Renal cortical epithelial cell (primary cell): ENCODE data around the gene TNRC6B. TPM values are rescaled to one million over a fixed set of nuclear protein-coding genes. Genes with fewer than 3 reads are reported as not detected.
"Not testable (repeated sequence)": the region's sequence is repeated elsewhere in the genome, so short reads cannot be mapped to it uniquely, and the experiment has no call there.

Experiments
- DNase-seq: peaks from one replicate; pipeline ENCODE4 v3.0.0-alpha.2; 2011; ENCODE audit warnings: low read depth
- total RNA-seq: library from RNA; depleted of rRNA; stranded (reverse); fragments of >200 nt; gene quantifications from 2 replicates; pipeline ENCODE4 v1.2.3, GENCODE V29; 2014

Gene TNRC6B
- total RNA-seq, 1 donor from 2014 or later = 52.5 TPM

GRCh38 chr22:40348025-40348658, 170.4 kb downstream of the TNRC6B start:
- peak; percentile 42 for DNase-seq

- DNase-seq = no peak
These were observed 175.0 kb downstream of the TNRC6B start for GRCh38 chr22:40352763-40353162.

GRCh38 chr22:40361100-40361499, 183.4 kb downstream of the TNRC6B start:
- no peak for DNase-seq

GRCh38 chr22:40363059-40363458, 185.3 kb downstream of the TNRC6B start:
- DNase-seq = no peak

- DNase-seq = no peak
These were observed 186.7 kb downstream of the TNRC6B start for GRCh38 chr22:40364431-40364830.

- DNase-seq = no peak
These were observed 188.3 kb downstream of the TNRC6B start for GRCh38 chr22:40366068-40366467.

GRCh38 chr22:40367342-40367741, 189.6 kb downstream of the TNRC6B start:
- no peak for DNase-seq

GRCh38 chr22:40368016-40368415, 190.3 kb downstream of the TNRC6B start:
- DNase-seq = no peak

- peak; percentile 25 for DNase-seq
These were observed 191.1 kb downstream of the TNRC6B start for GRCh38 chr22:40368836-40369235.

GRCh38 chr22:40374567-40374966, 196.8 kb downstream of the TNRC6B start:
- no peak for DNase-seq

- no peak for DNase-seq
These were observed 198.4 kb downstream of the TNRC6B start for GRCh38 chr22:40376149-40376548.

GRCh38 chr22:40377931-40378330, 200.2 kb downstream of the TNRC6B start:
- DNase-seq = no peak

GRCh38 chr22:40378448-40378847, 200.7 kb downstream of the TNRC6B start:
- DNase-seq = not testable (repeated sequence)

GRCh38 chr22:40381461-40381860, 203.7 kb downstream of the TNRC6B start:
- no peak for DNase-seq

- DNase-seq = no peak
These were observed 206.2 kb downstream of the TNRC6B start for GRCh38 chr22:40383905-40384304.

- no peak for DNase-seq
These were observed 207.5 kb downstream of the TNRC6B start for GRCh38 chr22:40385036-40385782.

Other genes with a start within 250 kb of the TNRC6B start
- gene TMA7B, start 217.5 kb upstream of the TNRC6B start, total RNA-seq = not detected in 2 replicates
- gene FAM83F, start 183.0 kb upstream of the TNRC6B start, total RNA-seq = 4.3 and 4.6 TPM in 2 replicates
- 117 and 241 TPM in 2 replicates for gene ADSL, start 168.6 kb downstream of the TNRC6B start, total RNA-seq
- gene SGSM3, start 192.7 kb downstream of the TNRC6B start, total RNA-seq = 28.5 and 42.4 TPM in 2 replicates